ENCODE data around the gene ZFYVE9. TPM values are rescaled to one million over a fixed set of nuclear protein-coding genes. Genes with fewer than 3 reads are reported as not detected.

Gene ZFYVE9
- total and polyA plus RNA-seq, 9 of the 15 experiments (the other 6 are each of a cell fraction or from before 2014, with no cell fraction given), result 0.52 to 14.4 (median 8.9) TPM

DNA sequence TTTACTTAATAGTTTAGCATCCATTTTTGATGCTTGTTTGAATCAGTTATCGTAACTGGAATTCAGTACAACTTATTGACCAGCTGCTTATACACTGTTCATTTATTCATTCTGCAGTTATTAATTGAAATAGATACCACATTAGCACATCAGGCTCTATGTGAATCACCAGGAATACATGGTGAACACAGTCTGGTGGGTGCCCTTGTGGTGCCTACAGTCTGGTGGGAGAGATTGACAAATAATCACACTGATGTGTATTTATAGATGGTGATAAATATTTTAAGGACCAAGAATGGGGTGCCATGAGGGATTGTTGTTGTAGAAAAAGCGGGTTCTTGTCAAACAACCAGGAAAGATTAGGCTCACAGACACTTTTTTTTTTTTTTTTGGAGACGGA lies 87.6 kb downstream of the ZFYVE9 start:
- POLR2A ChIA-PET, result interaction anchor here (0.6 kb wide), 1 partner anchor 137 kb away, joined by 3 read pairs; no protein-coding TSS in a partner anchor
- CTCF ChIA-PET (ENCODE audit: low intra/inter-chr PET ratio), result no interaction called here
- TF ChIP-seq DIDO1 (tag; IDR thresholded peaks at IDR 0.05; ENCODE audit: low read depth), result no peak
- no peak for TF ChIP-seq NFRKB (IDR thresholded peaks at IDR 0.05; ENCODE audit: low read depth)
- TF ChIP-seq ZNF699 (CRISPR knock-in tag; IDR thresholded peaks at IDR 0.05; ENCODE audit: insufficient replicate concordance), result no peak
- TF ChIP-seq ZNF766 (CRISPR knock-in tag; conservative IDR thresholded peaks at IDR 0.05), result no peak
- TF ChIP-seq ZNF561 (CRISPR knock-in tag; conservative IDR thresholded peaks at IDR 0.05), result no peak
- no peak for TF ChIP-seq ZBTB9 (CRISPR knock-in tag; IDR thresholded peaks at IDR 0.05)
- TF ChIP-seq ZNF586 (CRISPR knock-in tag; conservative IDR thresholded peaks at IDR 0.05), result no peak
- no peak for TF ChIP-seq SMARCB1 (IDR thresholded peaks at IDR 0.05; ENCODE audit: insufficient read length, low read depth)
- TF ChIP-seq CREM (IDR thresholded peaks at IDR 0.05; ENCODE audit: low read depth), result no peak
- TF ChIP-seq TBL1XR1 (IDR thresholded peaks at IDR 0.05; ENCODE audit: low read length in 2 of 2), result no peak
- no peak for TF ChIP-seq ZNF717 (CRISPR knock-in tag; IDR thresholded peaks at IDR 0.05)
- TF ChIP-seq MYC (IDR thresholded peaks at IDR 0.05; ENCODE audit: low read depth, low read length), result no peak
- TF ChIP-seq MYC (CRISPR knock-in tag; IDR thresholded peaks at IDR 0.05; ENCODE audit: borderline replicate concordance, low read depth), result no peak
- no peak for TF ChIP-seq E2F3 (CRISPR knock-in tag; IDR thresholded peaks at IDR 0.05)
- TF ChIP-seq POLR3A (IDR thresholded peaks at IDR 0.05; ENCODE audit: borderline replicate concordance, extremely low read depth, insufficient read depth, insufficient read length), result no peak
- no peak for TF ChIP-seq LEF1 (IDR thresholded peaks at IDR 0.05)
- TF ChIP-seq PTTG1 (tag; IDR thresholded peaks at IDR 0.05; ENCODE audit: low read depth), result no peak
- TF ChIP-seq HLTF (IDR thresholded peaks at IDR 0.05), result no peak
- TF ChIP-seq, protein P1, sequence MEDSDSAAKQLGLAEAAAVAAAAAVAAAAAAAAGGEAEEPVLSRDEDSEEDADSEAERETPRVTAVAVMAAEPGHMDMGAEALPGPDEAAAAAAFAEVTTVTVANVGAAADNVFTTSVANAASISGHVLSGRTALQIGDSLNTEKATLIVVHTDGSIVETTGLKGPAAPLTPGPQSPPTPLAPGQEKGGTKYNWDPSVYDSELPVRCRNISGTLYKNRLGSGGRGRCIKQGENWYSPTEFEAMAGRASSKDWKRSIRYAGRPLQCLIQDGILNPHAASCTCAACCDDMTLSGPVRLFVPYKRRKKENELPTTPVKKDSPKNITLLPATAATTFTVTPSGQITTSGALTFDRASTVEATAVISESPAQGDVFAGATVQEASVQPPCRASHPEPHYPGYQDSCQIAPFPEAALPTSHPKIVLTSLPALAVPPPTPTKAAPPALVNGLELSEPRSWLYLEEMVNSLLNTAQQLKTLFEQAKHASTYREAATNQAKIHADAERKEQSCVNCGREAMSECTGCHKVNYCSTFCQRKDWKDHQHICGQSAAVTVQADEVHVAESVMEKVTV (CRISPR knock-in tag; IDR thresholded peaks at IDR 0.05), result no peak
- no peak for TF ChIP-seq SREBF1 (IDR thresholded peaks at IDR 0.05; ENCODE audit: borderline replicate concordance, low read depth, low read length)

More for the DNA sequence above, 87.6 kb downstream of the ZFYVE9 start:
- ATAC-seq (no peak), FAIRE-seq (no peak), DNase-seq (ENCODE audit: extremely low read depth in 1 of 4, low spot score in 3 of 4) (no peak)
- Histone ChIP-seq H3K9ac (ENCODE audit: insufficient read depth in 1 of 2, low read depth in 2 of 2, low read length in 2 of 2) (no peak overlapping the region), H2AFZ (ENCODE audit: low read depth, low read length) (no peak overlapping the region), H3K27me3 (ENCODE audit: control insufficient read depth in 2 of 2, insufficient read depth in 2 of 2, low read length in 2 of 2) (no peaks in the 10 kb centered on the region), H4K20me1 (replicated peaks; ENCODE audit: control insufficient read depth, insufficient read depth, low read length) (no peaks in the 10 kb centered on the region), H3K36me3 (ENCODE audit: control insufficient read depth, insufficient read depth, low read length) (no peaks in the 10 kb centered on the region), H3K4me2 (ENCODE audit: insufficient read depth, low read length) (no peak overlapping the region), H3K4me3 (no peak overlapping the region), H3K79me2 (ENCODE audit: control insufficient read depth, insufficient read depth, low read length) (no peaks in the 10 kb centered on the region), H3K9me1 (ENCODE audit: control insufficient read depth, insufficient read depth, low read length) (no peaks in the 10 kb centered on the region), H3K27ac (ENCODE audit: extremely low read depth, low read depth, low read length) (no peak overlapping the region), H3K9me3 (replicated peaks; ENCODE audit: control insufficient read depth, insufficient read depth, low read depth, low read length) (no peaks in the 10 kb centered on the region), H3K4me1 (replicated peaks in 1 of 2; ENCODE audit: control insufficient read depth in 2 of 2, insufficient read depth in 2 of 2, low read length in 2 of 2) (no peaks in the 10 kb centered on the region; a peak in 2 of 5 replicates)
- intact Hi-C loops (cut with micrococcal nuclease) (loop anchor here (5.0 kb wide), 1 partner anchor 87 kb away; the partner anchor contains the start of gene ZFYVE9), in situ Hi-C loops (cut with MboI) (no loop called here)
- BruUV-seq (replicated peaks), result no TSS peak
- WGBS (ENCODE audit: insufficient coverage, low coverage, missing lambda C conversion rate), result 78% methylated on average over 2 of the region's 3 CpGs

Measured in K562 (cell line).